Ovary (tissue), 9 donors: ENCODE measurements around the gene SLC51B. TPM values are rescaled to one million over a fixed set of nuclear protein-coding genes. Genes with fewer than 3 reads are reported as not detected.

Experiments
- DNase-seq, 5 donors: peaks; one replicate each; pipeline ENCODE4 v3.0.0-alpha.2; 2019 to 2020
- H3K27ac ChIP-seq, 2 donors: fragments of 200-600 bp; one replicate each; pipeline versions ENCODE4 v1.5.1 to v1.8.0; 2019 to 2022
- H3K27me3 ChIP-seq: fragments of 200-600 bp; one replicate; pipeline ENCODE4 v1.8.0; 2022
- H3K36me3 ChIP-seq: fragments of 200-600 bp; sonication (generic); one replicate; pipeline ENCODE4 v1.5.1; 2019
- H3K4me1 ChIP-seq: one replicate; pipeline ENCODE4 v1.8.1; 2013; ENCODE audit warnings: mild to moderate bottlenecking, moderate library complexity; ENCODE audit not compliant: insufficient read depth
- H3K4me3 ChIP-seq: fragments of 200-600 bp; sonication (generic); one replicate; pipeline ENCODE4 v1.5.1; 2017
- H3K9me3 ChIP-seq, 2 donors: fragments of 200-600 bp in 1 of 2; sonication (generic) in 1 of 2; one replicate each; pipeline versions ENCODE4 v1.5.1 to v1.8.1; 2013 to 2019; ENCODE audit warnings: mild to moderate bottlenecking in 1 of 2, moderate library complexity in 1 of 2
- CTCF ChIP-seq, 3 donors: fragments of 450-650 bp in 2 of 3; fragments of 200-600 bp in 1 of 3; IDR thresholded peaks; one replicate each; pipeline versions ENCODE4 v1.5.1 to v1.8.0; 2016 to 2022; ENCODE audit warnings: antibody characterized with exemption in 3 of 3, mild to moderate bottlenecking in 1 of 3
- EP300 ChIP-seq: sonication (generic); formaldehyde crosslinking; IDR thresholded peaks from one replicate; pipeline ENCODE4 v1.6.1; 2017; ENCODE audit warnings: antibody characterized with exemption
- POLR2A ChIP-seq: fragments of 450-650 bp; IDR thresholded peaks from one replicate; pipeline ENCODE4 v1.6.1; 2017; ENCODE audit warnings: antibody characterized with exemption, mild to moderate bottlenecking, moderate library complexity
- WGBS, 3 donors: extraction: QIAGEN DNeasy Blood & Tissue Kit in 1 of 3; methylation state at CpG; one replicate each; pipeline versions ENCODE4 v1.1.5 to v1.1.7; 2013 to 2017; 5-methylcytosine and 5-hydroxymethylcytosine counted together
- intact Hi-C, 4 donors: fragments of 100-400 bp; cut with DNase I; formaldehyde crosslinking; loops; one replicate each; pipeline versions ENCODE4 v1.11.0 to v1.15.1; 2022 to 2023
- polyA plus RNA-seq, 2 donors: library from polyadenylated mRNA; stranded (reverse); fragments of 200-250 nt in 1 of 2; fragments of 350-450 nt in 1 of 2; fragmentation: Illumina TruSeq in 1 of 2; extraction: RNeasy Lipid Tissue Mini Kit (QIAGEN cat#74804) in 1 of 2; gene quantifications; one replicate each; pipeline ENCODE4 v1.2.3, GENCODE V29; 2013 to 2014
- total RNA-seq, 7 donors: library from RNA; depleted of rRNA in 2 of 7; stranded (reverse); fragments of >200 nt in 2 of 7; fragmentation: NEBNext Ultra II Directional in 3 of 7; extraction: Animal tissue kit (Norgen Biotek cat#: 25700) in 3 of 7; gene quantifications; one replicate each; pipeline versions ENCODE4 v1.1.0 to v1.2.4, GENCODE V29; 2016 to 2023
- donor health status: DM: no; HTN: no; CAD: no; lungs with moderate emphysema.
- donor health status: DM: no; HTN: no; CAD: no.
- donor health status: Bipolar disorder and iron deficiency.
- donor health status: DM: yes; HTN: yes; CAD: no.
- donor health status: DM: no; HTN: no; CAD: no.
- donor health status: DM: yes; HTN: yes; CAD: no.

SLC51B gene
- total and polyA plus RNA-seq, 9 donors = 0.22 to 0.31 (median 0.27) TPM; not detected in 6

DNA sequence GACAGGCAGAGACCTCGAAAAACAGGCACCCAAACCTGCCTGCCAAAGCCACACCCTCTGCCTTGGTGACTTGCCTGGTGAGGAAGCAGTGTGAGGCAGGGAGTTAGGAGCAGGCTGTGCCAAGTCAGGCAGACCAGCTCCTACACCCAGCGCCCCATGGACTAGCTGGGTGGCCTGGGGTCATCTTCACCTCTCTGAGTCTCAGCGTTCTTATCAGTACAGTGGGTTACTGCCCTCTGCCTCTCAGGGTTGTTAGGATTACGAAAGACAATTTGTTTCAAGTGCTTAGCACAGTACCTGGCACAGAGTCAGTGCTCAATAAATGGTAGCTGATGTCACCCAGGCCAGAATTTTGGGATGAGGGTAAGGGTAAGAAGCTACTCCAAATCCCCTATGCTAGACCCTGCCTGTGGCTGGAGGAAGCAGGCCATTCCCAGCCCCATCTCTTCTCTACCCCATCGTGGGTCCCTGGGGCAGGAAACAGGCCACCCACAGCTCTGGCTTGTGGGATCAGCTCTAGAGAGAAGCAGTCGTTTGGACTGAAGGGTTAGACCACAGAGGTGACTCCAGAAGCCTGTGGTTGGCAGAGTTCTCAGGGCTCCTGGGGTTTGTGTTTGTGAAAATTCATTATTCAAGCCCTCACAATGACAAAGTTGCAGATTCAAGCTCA is 10.1 kb downstream of the SLC51B start:
- TF ChIP-seq EP300 (no peak), CTCF (IDR thresholded peaks at IDR 0.05) (no peak), POLR2A (no peak)
- H3K4me1 ChIP-seq = no peaks in the 10 kb centered on the region
- intact Hi-C loops = loop anchor here in 3 of 4 donors (2.0 to 10.0 kb wide), 3 partner anchors 23 to 219 kb away; no protein-coding TSS in a partner anchor
- no peaks in the 10 kb centered on the region for H3K36me3 ChIP-seq
- H3K27me3 ChIP-seq = no peaks in the 10 kb centered on the region
- WGBS, 3 donors = 35 to 46% (median 40%) methylated on average over 6 of the region's 6 CpGs
- H3K4me3 ChIP-seq = no peak overlapping the region
- H3K27ac ChIP-seq = no peak overlapping the region
- peak in 1 of 5 donors; percentile 10 for DNase-seq
- no peaks in the 10 kb centered on the region for H3K9me3 ChIP-seq

GRCh38 chr15:65056106-65056505 is 10.9 kb downstream of the SLC51B start:
- H3K4me3 ChIP-seq = no peak overlapping the region
- WGBS, 3 donors = 74 to 84% (median 80%) methylated on average over 9 of the region's 9 CpGs
- TF ChIP-seq CTCF (IDR thresholded peaks at IDR 0.05) (no peak), POLR2A (no peak), EP300 (no peak)
- DNase-seq = peak in 1 of 5 donors; percentile 13
- no peaks in the 10 kb centered on the region for H3K36me3 ChIP-seq
- H3K27ac ChIP-seq = no peak overlapping the region
- no peaks in the 10 kb centered on the region for H3K27me3 ChIP-seq
- intact Hi-C loops = loop anchor here in 1 of 4 donors (10.0 kb wide), 1 partner anchor 219 kb away; no protein-coding TSS in a partner anchor
- H3K4me1 ChIP-seq = no peaks in the 10 kb centered on the region
- no peaks in the 10 kb centered on the region for H3K9me3 ChIP-seq

- Histone ChIP-seq H3K4me1 (no peaks in the 10 kb centered on the region), H3K9me3 (no peaks in the 10 kb centered on the region), H3K4me3 (no peak overlapping the region), H3K36me3 (no peaks in the 10 kb centered on the region), H3K27ac (no peak overlapping the region), H3K27me3 (no peaks in the 10 kb centered on the region)
- intact Hi-C loops = loop anchor here in 1 of 4 donors (10.0 kb wide), 1 partner anchor 218 kb away; no protein-coding TSS in a partner anchor
- WGBS, 3 donors = 82 to 91% (median 84%) methylated on average over 8 of the region's 8 CpGs
- DNase-seq = peak in 1 of 5 donors; percentile 9
- TF ChIP-seq CTCF (IDR thresholded peaks at IDR 0.05) (no peak), POLR2A (no peak), EP300 (no peak)
These were observed 11.8 kb downstream of the SLC51B start for GRCh38 chr15:65056868-65057548.

DNA sequence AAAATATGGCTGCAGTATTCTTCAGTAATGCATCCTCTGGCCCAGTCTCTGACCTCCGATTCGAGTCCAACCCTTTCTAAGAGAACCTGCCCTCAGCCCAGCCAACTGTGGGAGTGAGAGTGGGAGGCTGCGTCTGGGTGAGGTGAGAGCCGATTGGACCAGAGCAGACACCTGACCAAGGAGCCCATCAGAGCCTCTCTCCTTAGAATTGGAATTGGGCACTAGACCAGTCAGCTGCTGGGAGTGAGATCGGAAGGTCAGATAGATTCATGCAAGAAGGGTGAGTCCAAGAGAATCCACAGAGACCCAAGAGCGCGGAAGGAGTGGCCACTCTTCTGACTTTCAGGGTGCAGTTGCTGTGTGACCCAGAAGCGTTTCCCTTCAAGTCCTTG is 12.4 kb downstream of the SLC51B start:
- peak in 1 of 5 donors; percentile 4 for DNase-seq
- Histone ChIP-seq H3K4me1 (no peaks in the 10 kb centered on the region), H3K9me3 (no peaks in the 10 kb centered on the region), H3K36me3 (no peaks in the 10 kb centered on the region), H3K27ac (no peak overlapping the region), H3K27me3 (no peaks in the 10 kb centered on the region), H3K4me3 (no peak overlapping the region)
- no peak for TF ChIP-seq CTCF (IDR thresholded peaks at IDR 0.05)
- no peak for TF ChIP-seq POLR2A
- TF ChIP-seq EP300 = no peak
- intact Hi-C loops = loop anchor here in 1 of 4 donors (10.0 kb wide), 1 partner anchor 217 kb away; no protein-coding TSS in a partner anchor
- 77 to 87% (median 82%) methylated on average over 8 of the region's 8 CpGs for WGBS, 3 donors
